B cell (primary cell): ENCODE results near the gene CDC45. TPM values are rescaled to one million over a fixed set of nuclear protein-coding genes. Genes with fewer than 3 reads are reported as not detected.

Experiments
- ATAC-seq: fragments of 200-7000 bp; cut with Tn5 transposase; one replicate; pipeline ENCODE4 v1.10.0; 2021; ENCODE audit warnings: low read depth, mild to moderate bottlenecking, moderate number of reproducible peaks, moderate library complexity
- CTCF ChIA-PET: fragments of 350-600 bp; sonication (Branson Sonifier 250); formaldehyde crosslinking; loops from one replicate; lab custom pipeline; 2021; ENCODE audit warnings: antibody characterized with exemption, inconsistent platforms; lab: Charles Lee
- POLR2A ChIA-PET: fragments of 350-600 bp; sonication (Branson Sonifier 250); formaldehyde crosslinking; loops from one replicate; lab custom pipeline; 2021; ENCODE audit warnings: antibody characterized with exemption; lab: Charles Lee
- DNase-seq: peaks from one replicate; pipeline ENCODE4 v3.0.0; 2013
- H2AFZ ChIP-seq: 2 replicates; pipeline ENCODE4 v1.6.1; 2012; ENCODE audit warnings: mild to moderate bottlenecking, low read depth, low read length; ENCODE audit not compliant: insufficient read depth, poor library complexity, severe bottlenecking
- H3K27ac ChIP-seq, 2 donors: 1 replicate in 1 of 2; 2 replicates in 1 of 2; pipeline ENCODE4 v1.5.1; 2012 to 2013; ENCODE audit warnings: low read length in 2 of 2, mild to moderate bottlenecking in 2 of 2, moderate library complexity in 1 of 2
- H3K27me3 ChIP-seq, 4 experiments: fragments of 200-600 bp in 1 of 4; sonication (generic) in 1 of 4; replicated peaks in 1 of 4; 1 replicate in 2 of 4; 2 replicates in 2 of 4; pipeline versions ENCODE4 v1.6.1 to v1.7.0; 2013 to 2016; ENCODE audit warnings: low read length in 3 of 4, mild to moderate bottlenecking in 2 of 4, mixed read lengths in 1 of 4, moderate library complexity in 1 of 4; ENCODE audit not compliant: insufficient read depth in 4 of 4, control insufficient read depth in 3 of 4; ENCODE audit errors: control extremely low read depth in 1 of 4
- H3K36me3 ChIP-seq, 2 experiments: replicated peaks in 1 of 2; 1 replicate in 1 of 2; 2 replicates in 1 of 2; pipeline versions ENCODE4 v1.6.1 to v1.7.1; 2013; ENCODE audit warnings: low read length in 1 of 2; ENCODE audit not compliant: insufficient read depth in 2 of 2, control insufficient read depth in 1 of 2; ENCODE audit errors: control extremely low read depth in 1 of 2, extremely low read depth in 1 of 2
- H3K4me1 ChIP-seq, 2 donors: fragments of 200-600 bp in 1 of 2; sonication (generic) in 1 of 2; 1 replicate in 1 of 2; 2 replicates in 1 of 2; pipeline versions ENCODE4 v1.5.1 to v1.6.1; 2013 to 2017; ENCODE audit warnings: low read length in 2 of 2; ENCODE audit not compliant: control insufficient read depth in 2 of 2, insufficient read depth in 2 of 2
- H3K4me2 ChIP-seq: replicated peaks from 2 replicates; pipeline ENCODE3; 2012; ENCODE audit warnings: mild to moderate bottlenecking, low read depth, low read length; ENCODE audit not compliant: poor library complexity, severe bottlenecking
- H3K4me3 ChIP-seq, 5 experiments: fragments of 200-600 bp in 1 of 5; sonication (generic) in 1 of 5; 1 replicate in 3 of 5; 2 replicates in 2 of 5; pipeline versions ENCODE4 v1.5.1 to v1.7.0; 2011 to 2016; ENCODE audit warnings: low read length in 4 of 5, mild to moderate bottlenecking in 4 of 5, low read depth in 2 of 5, control low read depth in 1 of 5, moderate library complexity in 1 of 5; ENCODE audit not compliant: insufficient read depth in 1 of 5; ENCODE audit errors: control extremely low read depth in 1 of 5, extremely low read depth in 1 of 5
- H3K79me2 ChIP-seq: fragments of 200-600 bp; sonication (generic); one replicate; pipeline ENCODE4 v1.6.0; 2016; ENCODE audit warnings: low read length; ENCODE audit not compliant: control insufficient read depth, insufficient read depth
- H3K9ac ChIP-seq: fragments of 200-600 bp; sonication (generic); 2 replicates; pipeline ENCODE4 v1.6.1; 2017; ENCODE audit warnings: mild to moderate bottlenecking, low read length, moderate library complexity
- H3K9me3 ChIP-seq, 3 donors: one replicate each; pipeline versions ENCODE4 v1.6.1 to v1.7.1; 2013; ENCODE audit warnings: low read length in 2 of 3; ENCODE audit not compliant: control insufficient read depth in 2 of 3, insufficient read depth in 1 of 3; ENCODE audit errors: control extremely low read depth in 1 of 3
- H4K20me1 ChIP-seq: 2 replicates; pipeline ENCODE4 v1.6.0; 2012; ENCODE audit warnings: mild to moderate bottlenecking, low read length; ENCODE audit not compliant: insufficient read depth, control insufficient read depth, poor library complexity, severe bottlenecking
- H3K27ac Mint-ChIP-seq: one replicate; pipeline ENCODE4 v1.8.0; 2021; ENCODE audit warnings: mixed read lengths
- H3K27me3 Mint-ChIP-seq: one replicate; pipeline ENCODE4 v1.8.0; 2021; ENCODE audit warnings: mixed read lengths
- H3K4me1 Mint-ChIP-seq: one replicate; pipeline ENCODE4 v1.8.0; 2021; ENCODE audit warnings: mixed read lengths
- H3K4me3 Mint-ChIP-seq: one replicate; pipeline ENCODE4 v1.8.0; 2021; ENCODE audit warnings: mixed read lengths
- H3K9me3 Mint-ChIP-seq: one replicate; pipeline ENCODE4 v1.8.0; 2022; ENCODE audit warnings: mixed read lengths; ENCODE audit not compliant: insufficient read depth
- EZH2 ChIP-seq: IDR thresholded peaks from 2 replicates; pipeline ENCODE4 v1.6.1; 2012; ENCODE audit warnings: borderline replicate concordance, low read depth, mild to moderate bottlenecking, moderate library complexity, low read length; ENCODE audit not compliant: insufficient read depth, poor library complexity, severe bottlenecking
- WGBS: methylation state at CpG from one replicate; pipeline ENCODE4 v1.1.5; 2013; ENCODE audit warnings: missing lambda C conversion rate; ENCODE audit not compliant: insufficient coverage; 5-methylcytosine and 5-hydroxymethylcytosine counted together
- intact Hi-C: fragments of 100-400 bp; cut with micrococcal nuclease; formaldehyde crosslinking; loops from one replicate; pipeline ENCODE4 v1.10.0; 2022
- polyA plus RNA-seq: library from polyadenylated mRNA; depleted of rRNA; stranded (reverse); fragments of >200 nt; gene quantifications from 2 replicates; pipeline ENCODE4 v1.2.3, GENCODE V29; 2012
- total RNA-seq, 2 donors: library from RNA; stranded (reverse); fragments of 120-200 nt in 1 of 2; gene quantifications; 1 replicate in 1 of 2; 2 replicates in 1 of 2; pipeline versions ENCODE4 v1.2.3 to v1.2.4, GENCODE V29; 2013 to 2022
- TF ChIP-seq, protein P1 (sequence below): fragments of 200-600 bp; IDR thresholded peaks from one replicate; pipeline ENCODE4 v1.8.0; 2022; ENCODE audit warnings: antibody characterized with exemption, mild to moderate bottlenecking

The CDC45 gene
- total and polyA plus RNA-seq, 2 donors (not counting 1 experiment from before 2014, with no cell fraction given) = 0.49 to 1.4 TPM

DNA sequence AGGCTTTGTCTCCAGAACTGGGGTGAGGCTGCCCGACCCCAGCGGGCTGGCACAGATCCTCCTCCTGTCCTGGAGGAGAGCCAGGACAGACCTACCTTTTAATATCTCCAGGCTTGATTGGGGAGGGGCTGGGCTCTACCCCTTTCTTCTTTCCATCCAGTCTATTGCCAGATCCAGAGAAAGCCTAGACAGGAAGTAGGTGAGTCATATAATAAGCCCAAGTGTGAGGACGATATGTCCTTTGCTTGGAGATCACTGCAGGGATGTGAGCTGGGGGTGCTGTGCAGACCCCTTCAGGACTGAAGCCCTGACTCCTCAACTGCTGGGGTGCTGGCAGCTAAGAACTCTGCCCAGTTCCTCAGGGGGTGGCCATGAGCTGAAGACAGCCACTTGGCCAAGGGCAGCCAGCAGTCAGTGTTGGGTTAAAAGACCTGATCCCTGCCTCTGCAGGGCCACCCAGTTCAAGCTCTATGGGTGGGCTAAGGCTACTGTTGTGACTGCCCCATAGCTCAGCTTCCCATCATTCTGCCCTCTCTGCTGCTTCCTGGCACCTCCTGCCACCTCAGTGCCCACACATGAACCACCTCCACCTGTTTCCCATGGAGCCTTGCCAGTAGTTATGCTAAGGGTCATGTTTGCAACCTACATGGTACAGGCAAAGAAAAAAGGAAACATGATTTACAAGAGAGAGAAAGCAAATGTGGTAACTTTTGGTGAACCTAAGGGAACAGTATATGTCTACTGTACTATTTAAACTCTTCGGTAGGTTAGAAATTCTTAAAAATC, 23.9 kb upstream of the CDC45 start:
- Histone ChIP-seq H3K79me2 (no peaks in the 10 kb centered on the region), H4K20me1 (no peaks in the 10 kb centered on the region), H3K4me1 (no peaks in the 10 kb centered on the region), H3K9me3 (no peaks in the 10 kb centered on the region), H3K27me3 (no peaks in the 10 kb centered on the region), H3K4me2 (no peak overlapping the region), H2AFZ (no peak overlapping the region), H3K36me3 (peaks cover 0 to 75% of the 10 kb centered on the region in 2 experiments), H3K9ac (no peak overlapping the region), H3K4me3 (no peak overlapping the region), H3K27ac (no peak overlapping the region)
- TF ChIP-seq, protein P1, sequence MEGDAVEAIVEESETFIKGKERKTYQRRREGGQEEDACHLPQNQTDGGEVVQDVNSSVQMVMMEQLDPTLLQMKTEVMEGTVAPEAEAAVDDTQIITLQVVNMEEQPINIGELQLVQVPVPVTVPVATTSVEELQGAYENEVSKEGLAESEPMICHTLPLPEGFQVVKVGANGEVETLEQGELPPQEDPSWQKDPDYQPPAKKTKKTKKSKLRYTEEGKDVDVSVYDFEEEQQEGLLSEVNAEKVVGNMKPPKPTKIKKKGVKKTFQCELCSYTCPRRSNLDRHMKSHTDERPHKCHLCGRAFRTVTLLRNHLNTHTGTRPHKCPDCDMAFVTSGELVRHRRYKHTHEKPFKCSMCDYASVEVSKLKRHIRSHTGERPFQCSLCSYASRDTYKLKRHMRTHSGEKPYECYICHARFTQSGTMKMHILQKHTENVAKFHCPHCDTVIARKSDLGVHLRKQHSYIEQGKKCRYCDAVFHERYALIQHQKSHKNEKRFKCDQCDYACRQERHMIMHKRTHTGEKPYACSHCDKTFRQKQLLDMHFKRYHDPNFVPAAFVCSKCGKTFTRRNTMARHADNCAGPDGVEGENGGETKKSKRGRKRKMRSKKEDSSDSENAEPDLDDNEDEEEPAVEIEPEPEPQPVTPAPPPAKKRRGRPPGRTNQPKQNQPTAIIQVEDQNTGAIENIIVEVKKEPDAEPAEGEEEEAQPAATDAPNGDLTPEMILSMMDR = no peak
- TF ChIP-seq EZH2 = no peak
- ATAC-seq = no peak
- WGBS = 86% methylated on average over 2 of the region's 4 CpGs
- H3K27me3 Mint-ChIP-seq = no peaks in the 10 kb centered on the region
- POLR2A ChIA-PET = no interaction called here
- no peak overlapping the region for H3K27ac Mint-ChIP-seq
- no peak for DNase-seq
- no peaks in the 10 kb centered on the region for H3K4me1 Mint-ChIP-seq
- no peak overlapping the region for H3K4me3 Mint-ChIP-seq
- intact Hi-C loops = no loop called here
- CTCF ChIA-PET = no interaction called here
- H3K9me3 Mint-ChIP-seq = no peaks in the 10 kb centered on the region

DNA sequence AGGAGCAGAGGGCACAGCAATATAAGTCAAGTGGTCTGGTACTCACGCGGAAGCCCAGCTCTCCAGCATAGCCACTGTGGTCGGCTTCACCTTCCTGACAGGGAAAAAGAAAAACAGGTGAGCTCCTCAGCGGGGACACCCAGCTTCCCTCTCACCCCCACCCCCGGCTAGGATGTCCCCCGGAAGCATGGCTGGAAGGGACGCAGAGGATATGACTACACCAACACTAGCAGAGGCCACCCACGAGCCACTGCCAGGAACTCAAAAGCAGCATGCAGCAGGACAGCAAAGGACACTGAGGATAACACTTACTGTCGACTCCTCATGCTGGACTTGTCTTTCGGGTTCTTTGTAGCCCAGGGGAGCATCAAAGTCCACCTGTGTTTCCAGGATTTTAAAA, 23.2 kb upstream of the CDC45 start:
- ChIA-PET CTCF (no interaction called here), POLR2A (no interaction called here)
- H3K36me3 ChIP-seq = peaks cover 0 to 70% of the 10 kb centered on the region in 2 experiments
- H4K20me1 ChIP-seq = no peaks in the 10 kb centered on the region
- H3K4me2 ChIP-seq = no peak overlapping the region
- H3K9me3 ChIP-seq = no peaks in the 10 kb centered on the region
- Mint-ChIP-seq H3K4me1 (no peaks in the 10 kb centered on the region), H3K27me3 (no peaks in the 10 kb centered on the region), H3K27ac (no peak overlapping the region), H3K4me3 (no peak overlapping the region), H3K9me3 (no peaks in the 10 kb centered on the region)
- H3K4me1 ChIP-seq = no peaks in the 10 kb centered on the region
- TF ChIP-seq, protein P1 = no peak
- no peak for TF ChIP-seq EZH2
- no peak for DNase-seq
- H3K27ac ChIP-seq = no peak overlapping the region
- no peak overlapping the region for H2AFZ ChIP-seq
- intact Hi-C loops = no loop called here
- no peaks in the 10 kb centered on the region for H3K79me2 ChIP-seq
- no peak overlapping the region for H3K9ac ChIP-seq
- no peak overlapping the region for H3K4me3 ChIP-seq
- WGBS = 98% methylated on average over 9 of the region's 10 CpGs
- no peak for ATAC-seq
- H3K27me3 ChIP-seq = no peaks in the 10 kb centered on the region
